ENCODE data around the gene CATSPERZ. TPM values are rescaled to one million over a fixed set of nuclear protein-coding genes. Genes with fewer than 3 reads are reported as not detected.

The CATSPERZ gene
- total and polyA plus RNA-seq, 9 of the 15 experiments (the other 6 are each of a cell fraction or from before 2014, with no cell fraction given): 0.86 to 8.5 (median 3.5) TPM

- peak; percentile 81 for TF ChIP-seq PHF8 (IDR thresholded peaks at IDR 0.05; ENCODE audit: borderline replicate concordance, low read length)
- TF ChIP-seq SAP30 (IDR thresholded peaks at IDR 0.05; ENCODE audit: borderline replicate concordance, insufficient read depth, low read depth, low read length, poor library complexity, severe bottlenecking): peak; percentile 74
- no peak for TF ChIP-seq RFX7 (CRISPR knock-in tag; IDR thresholded peaks at IDR 0.05)
- TF ChIP-seq SP2 (IDR thresholded peaks at IDR 0.05; ENCODE audit: extremely low read depth, low read depth, low read length, poor library complexity, severe bottlenecking): peak; percentile 33
- TF ChIP-seq TAF15 (IDR thresholded peaks at IDR 0.05; ENCODE audit: low read depth, low read length): no peak
- no peak for TF ChIP-seq ZNF134 (CRISPR knock-in tag; conservative IDR thresholded peaks at IDR 0.05)
- TF ChIP-seq ZKSCAN3 (CRISPR knock-in tag; IDR thresholded peaks at IDR 0.05): no peak
- TF ChIP-seq ZNF175 (CRISPR knock-in tag; IDR thresholded peaks at IDR 0.05; ENCODE audit: low read depth): no peak
- peak; percentile 22; the same call in 1 of the 2 replicates for TF ChIP-seq FOSL1 (tag; conservative IDR thresholded peaks at IDR 0.05)
- TF ChIP-seq E2F8 (IDR thresholded peaks at IDR 0.05; ENCODE audit: low read depth, partially characterized antibody): peak; percentile 90
- TF ChIP-seq MAFF (IDR thresholded peaks at IDR 0.05; ENCODE audit: low read length): peak; percentile 55
- TF ChIP-seq MAFG (tag; conservative IDR thresholded peaks at IDR 0.05): peak; percentile 86
- TF ChIP-seq CTCF (IDR thresholded peaks at IDR 0.05 in 2 of 3, conservative IDR thresholded peaks at IDR 0.05 in 1 of 3; ENCODE audit: insufficient read depth in 2 of 3, low read depth in 1 of 3, low read length in 3 of 3): 0 out of 6 replicates have a peak, but pooled peaks of 1 of the 3 experiments have one; percentile 0
- peak; percentile 4; the same call in 1 of the 2 replicates for TF ChIP-seq OTX1 (CRISPR knock-in tag; IDR thresholded peaks at IDR 0.05)
- TF ChIP-seq TOE1 (IDR thresholded peaks at IDR 0.05; ENCODE audit: borderline replicate concordance): peak; percentile 77; the same call in 1 of the 2 replicates
- TF ChIP-seq TOE1 (CRISPR knock-in tag; IDR thresholded peaks at IDR 0.05; ENCODE audit: borderline replicate concordance, low read depth): peak; percentile 67; the same call in 1 of the 2 replicates
- no peak for TF ChIP-seq POLR3G (IDR thresholded peaks at IDR 0.05; ENCODE audit: extremely low read depth, insufficient read length, insufficient replicate concordance)
- no peak; the same call in 1 of the 2 replicates for TF ChIP-seq MTA3 (IDR thresholded peaks at IDR 0.05; ENCODE audit: borderline replicate concordance)
- peak in 1 of 2 experiments; percentile 17; a peak in 1 of 4 replicates for TF ChIP-seq ZNF639 (CRISPR knock-in tag; conservative IDR thresholded peaks at IDR 0.05 in 1 of 2, IDR thresholded peaks at IDR 0.05 in 1 of 2)
- TF ChIP-seq RBBP5 (IDR thresholded peaks at IDR 0.05; ENCODE audit: borderline replicate concordance, insufficient read depth, low read length, poor library complexity, severe bottlenecking): peak; percentile 32
Observed at GRCh38 chr11:64317325-64317960, 17.3 kb downstream of the CATSPERZ start, which contains the start of gene TRMT112 (continued).
